C4-2B (cell line): ENCODE measurements around the gene NAV2.

Source experiments
- CTCF ChIP-seq: fragments of 450-650 bp; conservative IDR thresholded peaks from 2 replicates; pipeline ENCODE4 v1.5.1; 2017; ENCODE audit warnings: mild to moderate bottlenecking
- ZFX ChIP-seq: fragments of 450-650 bp; IDR thresholded peaks from 2 replicates; pipeline ENCODE4 v1.6.1; 2017

- TF ChIP-seq CTCF: no peak
- TF ChIP-seq ZFX: no peak
Measured at GRCh38 chr11:20030472-20030871, 317.8 kb downstream of the NAV2 start.
